VCaP (cell line): ENCODE results near the gene GGA3.

Source experiments
- H3K27ac ChIP-seq: fragments of 450-650 bp; 2 replicates; pipeline ENCODE4 v1.5.1; 2017
- TF ChIP-seq, protein P1 (sequence below): fragments of 450-650 bp; conservative IDR thresholded peaks from 2 replicates; pipeline ENCODE4 v1.5.1; 2017; ENCODE audit warnings: mild to moderate bottlenecking, moderate library complexity

GGA3 gene

DNA sequence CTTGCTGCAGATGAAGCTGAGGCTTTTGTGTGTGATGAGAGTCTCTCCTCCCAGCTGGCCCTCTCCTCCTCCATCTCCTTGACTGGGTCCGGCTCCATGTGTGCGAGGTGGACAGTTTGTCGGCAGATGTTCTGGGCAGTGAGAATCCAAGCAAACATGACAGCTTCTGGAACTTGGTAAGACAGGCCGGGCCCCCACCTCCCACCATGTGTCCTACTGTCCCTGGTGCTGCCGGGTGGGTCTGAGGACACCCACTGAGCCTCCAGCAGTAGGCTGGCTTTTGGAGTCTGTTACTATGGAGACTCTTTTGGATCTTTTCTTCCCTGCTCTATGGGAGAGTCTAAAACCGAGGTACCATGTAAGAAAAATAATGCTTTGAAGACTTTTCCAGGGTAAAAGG is 43.3 kb downstream of the GGA3 start:
- TF ChIP-seq, protein P1, sequence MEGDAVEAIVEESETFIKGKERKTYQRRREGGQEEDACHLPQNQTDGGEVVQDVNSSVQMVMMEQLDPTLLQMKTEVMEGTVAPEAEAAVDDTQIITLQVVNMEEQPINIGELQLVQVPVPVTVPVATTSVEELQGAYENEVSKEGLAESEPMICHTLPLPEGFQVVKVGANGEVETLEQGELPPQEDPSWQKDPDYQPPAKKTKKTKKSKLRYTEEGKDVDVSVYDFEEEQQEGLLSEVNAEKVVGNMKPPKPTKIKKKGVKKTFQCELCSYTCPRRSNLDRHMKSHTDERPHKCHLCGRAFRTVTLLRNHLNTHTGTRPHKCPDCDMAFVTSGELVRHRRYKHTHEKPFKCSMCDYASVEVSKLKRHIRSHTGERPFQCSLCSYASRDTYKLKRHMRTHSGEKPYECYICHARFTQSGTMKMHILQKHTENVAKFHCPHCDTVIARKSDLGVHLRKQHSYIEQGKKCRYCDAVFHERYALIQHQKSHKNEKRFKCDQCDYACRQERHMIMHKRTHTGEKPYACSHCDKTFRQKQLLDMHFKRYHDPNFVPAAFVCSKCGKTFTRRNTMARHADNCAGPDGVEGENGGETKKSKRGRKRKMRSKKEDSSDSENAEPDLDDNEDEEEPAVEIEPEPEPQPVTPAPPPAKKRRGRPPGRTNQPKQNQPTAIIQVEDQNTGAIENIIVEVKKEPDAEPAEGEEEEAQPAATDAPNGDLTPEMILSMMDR: no peak
- H3K27ac ChIP-seq: no peak overlapping the region

DNA sequence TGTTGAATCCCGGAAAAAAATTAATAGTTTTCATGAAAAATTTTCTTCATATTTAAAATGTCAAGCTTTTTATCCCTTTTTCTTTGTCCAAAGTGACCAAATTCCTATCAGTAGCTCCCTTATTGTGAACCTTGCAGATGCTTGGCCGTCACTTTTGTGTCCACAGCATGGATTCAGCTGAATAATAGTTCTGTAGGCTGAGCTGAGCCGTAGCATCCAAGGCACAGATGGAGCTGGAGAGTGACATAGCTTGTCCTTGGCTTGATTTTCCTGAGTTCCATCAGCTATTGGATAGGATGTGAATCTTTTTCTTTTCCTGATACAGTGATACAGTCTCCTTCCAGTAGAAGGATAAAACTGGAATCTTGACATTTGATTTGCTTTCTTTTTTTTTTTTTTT is 52.3 kb downstream of the GGA3 start:
- H3K27ac ChIP-seq: no peak overlapping the region
- TF ChIP-seq, protein P1: no peak

DNA sequence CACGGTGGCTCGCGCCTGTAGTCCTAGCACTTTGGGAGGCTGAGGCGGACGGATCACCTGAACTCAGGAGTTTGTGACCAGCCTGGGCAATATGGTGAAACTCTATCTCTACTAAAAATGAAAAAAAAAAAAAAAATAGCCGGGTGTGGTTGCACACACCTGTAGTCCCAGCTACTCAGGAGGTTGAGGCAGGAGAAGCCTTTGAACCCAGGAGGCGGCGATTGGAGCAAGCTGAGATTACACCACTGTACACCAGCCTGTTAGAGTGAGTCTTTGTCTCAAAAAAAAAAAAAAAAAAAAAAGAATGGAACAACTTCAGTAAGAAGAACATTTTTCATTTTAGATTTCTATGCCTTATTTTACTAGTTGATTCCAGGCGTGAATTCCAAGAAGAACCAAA is 53.2 kb downstream of the GGA3 start:
- no peak overlapping the region for H3K27ac ChIP-seq
- TF ChIP-seq, protein P1: no peak

DNA sequence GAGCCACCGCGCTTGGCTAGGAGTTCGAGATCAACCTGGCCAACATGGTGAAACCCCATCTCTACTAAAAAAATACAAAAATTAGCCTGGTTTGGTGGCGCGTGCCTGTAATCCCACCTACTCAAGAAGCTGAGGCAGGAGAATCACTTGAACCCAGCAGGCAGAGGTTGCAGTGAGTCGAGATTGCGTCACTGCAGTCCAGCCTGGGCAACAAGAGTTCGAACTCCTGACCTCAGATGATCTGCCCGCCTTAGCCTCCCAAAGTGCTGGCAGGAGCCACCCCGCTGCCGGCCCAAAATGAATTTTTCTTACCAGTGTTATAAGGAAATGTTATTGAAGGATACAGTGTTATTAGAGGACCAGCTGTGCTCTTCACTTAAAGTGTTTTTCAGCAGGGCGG is 53.6 kb downstream of the GGA3 start:
- H3K27ac ChIP-seq: no peak overlapping the region
- TF ChIP-seq, protein P1: no peak

DNA sequence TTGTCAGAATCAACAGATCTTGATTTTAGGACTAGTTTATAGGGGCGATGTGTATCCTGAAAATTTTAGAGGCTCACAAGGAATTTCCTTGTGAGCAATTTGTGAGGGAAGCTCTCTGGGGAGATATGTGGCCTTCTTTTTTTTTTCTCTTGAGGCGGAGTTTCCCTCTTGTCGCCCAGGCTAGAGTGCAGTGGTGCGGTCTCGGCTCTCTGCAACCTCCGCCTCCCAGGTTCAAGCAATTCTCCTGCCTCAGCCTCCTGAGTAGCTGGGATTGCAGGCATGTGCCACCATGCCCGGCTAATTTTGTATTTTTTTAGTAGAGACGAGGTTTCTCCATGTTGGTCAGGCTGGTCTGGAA is 54.4 kb downstream of the GGA3 start:
- H3K27ac ChIP-seq: peak overlapping the region; percentile 99; the same call in 1 of the 2 replicates

DNA sequence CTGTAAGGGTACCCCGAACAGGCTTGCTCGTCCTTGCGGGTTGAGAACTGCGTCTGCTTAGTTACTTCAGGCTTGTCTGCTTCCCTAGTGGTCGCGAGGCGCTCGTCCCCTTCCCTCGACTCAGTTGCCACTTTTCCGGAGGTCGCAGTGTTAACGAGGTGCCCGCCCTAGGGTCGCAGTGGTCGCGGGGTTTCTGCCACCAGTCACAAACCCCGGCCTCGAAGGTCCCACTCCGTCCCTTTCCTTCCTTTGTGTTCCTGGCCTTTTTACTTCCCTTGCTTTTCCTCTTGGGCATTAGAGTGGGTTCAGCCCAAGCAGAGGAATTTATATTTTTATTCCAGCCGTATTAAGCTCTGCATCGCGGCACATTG is 55.6 kb downstream of the GGA3 start:
- H3K27ac ChIP-seq: peak overlapping the region; percentile 99

DNA sequence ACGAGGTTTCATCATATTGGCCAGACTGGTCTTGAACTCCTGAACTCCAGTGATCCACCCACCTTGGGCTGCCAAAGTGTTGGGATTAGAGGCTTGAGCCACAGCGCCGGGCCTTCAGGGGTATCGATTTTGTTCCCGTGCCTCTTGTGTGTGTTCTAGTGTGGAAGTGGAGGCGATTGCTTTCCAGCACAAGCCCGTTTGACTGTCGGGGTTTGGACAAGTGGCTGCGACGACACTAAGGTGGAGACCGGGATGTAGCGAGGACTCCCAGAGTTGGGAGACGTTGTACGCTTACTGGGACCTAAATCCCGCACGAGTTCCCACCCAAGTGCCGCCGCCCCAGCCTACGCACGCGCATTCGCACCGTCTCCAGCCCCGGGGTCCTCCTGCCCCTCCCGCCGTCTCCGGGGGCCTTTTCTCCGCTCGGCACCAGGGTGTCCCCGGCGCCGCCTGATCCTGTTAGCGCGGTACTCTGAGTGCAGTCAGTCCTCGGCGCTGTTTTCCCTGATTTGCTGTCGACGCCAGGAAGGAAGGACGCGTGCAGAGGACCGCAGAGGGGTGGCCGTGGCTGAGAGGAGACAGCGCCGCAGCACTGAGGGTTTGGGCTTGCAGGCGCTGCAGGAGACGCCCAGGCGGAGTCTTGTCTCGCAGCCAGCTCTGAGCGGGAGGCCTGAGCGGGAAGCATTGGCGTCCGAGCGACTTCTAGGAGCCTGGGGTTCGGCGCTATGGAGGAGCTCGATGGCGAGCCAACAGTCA is 56.2 kb downstream of the GGA3 start, which contains the start of gene NUP85:
NUP85 (plus strand) TSS at position 643 of the 756 bp plus-strand sequence; CDS start at position 726, 83 bp downstream.
- TF ChIP-seq, protein P1: no peak
- H3K27ac ChIP-seq: peak within 1 kb of the TSS; percentile 99

More for the DNA sequence above, 55.6 kb downstream of the GGA3 start:
- TF ChIP-seq, protein P1: no peak

DNA sequence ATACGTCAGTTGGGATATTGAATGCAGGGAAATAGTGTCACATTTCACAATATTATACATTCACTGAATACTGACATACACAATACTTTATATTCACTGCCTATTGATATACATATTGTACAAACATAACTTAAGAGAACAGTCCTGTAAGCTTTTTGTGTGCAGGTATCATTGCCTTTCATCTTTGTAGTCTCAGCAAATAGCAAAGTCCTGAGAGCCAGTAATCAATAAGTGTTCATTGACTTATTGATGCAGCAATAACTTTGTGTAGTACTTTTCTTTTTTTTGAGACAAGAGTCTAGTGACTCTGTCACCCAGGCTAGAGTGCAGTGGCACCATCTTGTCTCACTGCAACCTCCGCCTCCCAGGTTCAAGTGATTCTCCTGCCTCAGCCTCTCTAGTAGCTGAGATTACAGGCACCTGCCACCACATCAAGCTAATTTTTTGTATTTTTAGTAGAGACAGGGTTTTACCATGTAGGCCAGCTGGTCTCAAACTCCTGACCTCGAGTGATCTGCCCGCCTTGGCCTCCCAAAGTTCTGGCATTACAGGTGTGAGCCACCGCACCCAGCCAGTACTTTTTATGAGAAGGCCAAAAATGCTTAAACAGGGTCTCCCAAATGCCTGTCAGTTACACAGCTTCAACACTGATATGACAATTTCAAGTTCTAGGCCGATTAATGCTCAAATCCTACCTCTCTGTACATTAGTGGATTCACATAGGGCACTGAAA is 61.4 kb downstream of the GGA3 start:
- H3K27ac ChIP-seq: no peak overlapping the region
- TF ChIP-seq, protein P1: no peak
